Right lobe of liver (tissue), 4 donors: ENCODE measurements around the gene MT1H.

ENCODE experiments used
- POLR2A ChIP-seq: fragments of 450-650 bp; IDR thresholded peaks from one replicate; pipeline ENCODE4 v1.6.1; 2017; ENCODE audit warnings: antibody characterized with exemption, mild to moderate bottlenecking
- TF ChIP-seq, protein P1 (sequence below), 4 donors: fragments of 200-600 bp in 3 of 4; fragments of 450-650 bp in 1 of 4; IDR thresholded peaks; one replicate each; pipeline versions ENCODE4 v1.5.1 to v1.8.0; 2016 to 2022; ENCODE audit warnings: antibody characterized with exemption in 4 of 4, mild to moderate bottlenecking in 2 of 4
- donor health status: DM: no; HTN: no; CAD: no.
- donor health status: DM: no; HTN: no; CAD: no.
- donor health status: DM: no; HTN: yes; CAD: no.

DNA sequence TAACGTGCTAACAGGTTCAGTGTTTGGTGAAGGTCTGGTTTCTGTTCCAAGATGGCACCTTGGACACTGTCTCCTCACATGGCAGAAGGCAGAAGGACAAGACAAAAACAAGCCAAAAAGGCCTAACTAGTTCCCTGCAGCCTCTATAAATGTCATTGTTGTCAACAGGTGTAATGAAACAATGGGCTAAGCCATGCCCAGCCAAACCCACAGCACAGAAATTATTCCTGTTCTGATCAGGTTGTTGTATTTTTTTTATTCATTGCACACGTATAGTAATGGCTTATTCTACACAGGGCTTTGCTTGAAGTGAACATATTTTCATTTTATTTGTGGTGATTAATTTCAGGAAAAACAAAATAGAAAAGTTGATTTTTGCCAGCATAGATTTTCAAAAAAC, 44.2 kb downstream of the MT1H start:
- TF ChIP-seq, protein P1, sequence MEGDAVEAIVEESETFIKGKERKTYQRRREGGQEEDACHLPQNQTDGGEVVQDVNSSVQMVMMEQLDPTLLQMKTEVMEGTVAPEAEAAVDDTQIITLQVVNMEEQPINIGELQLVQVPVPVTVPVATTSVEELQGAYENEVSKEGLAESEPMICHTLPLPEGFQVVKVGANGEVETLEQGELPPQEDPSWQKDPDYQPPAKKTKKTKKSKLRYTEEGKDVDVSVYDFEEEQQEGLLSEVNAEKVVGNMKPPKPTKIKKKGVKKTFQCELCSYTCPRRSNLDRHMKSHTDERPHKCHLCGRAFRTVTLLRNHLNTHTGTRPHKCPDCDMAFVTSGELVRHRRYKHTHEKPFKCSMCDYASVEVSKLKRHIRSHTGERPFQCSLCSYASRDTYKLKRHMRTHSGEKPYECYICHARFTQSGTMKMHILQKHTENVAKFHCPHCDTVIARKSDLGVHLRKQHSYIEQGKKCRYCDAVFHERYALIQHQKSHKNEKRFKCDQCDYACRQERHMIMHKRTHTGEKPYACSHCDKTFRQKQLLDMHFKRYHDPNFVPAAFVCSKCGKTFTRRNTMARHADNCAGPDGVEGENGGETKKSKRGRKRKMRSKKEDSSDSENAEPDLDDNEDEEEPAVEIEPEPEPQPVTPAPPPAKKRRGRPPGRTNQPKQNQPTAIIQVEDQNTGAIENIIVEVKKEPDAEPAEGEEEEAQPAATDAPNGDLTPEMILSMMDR (IDR thresholded peaks at IDR 0.05) = no peak
- TF ChIP-seq POLR2A = no peak
